ENCODE data around the gene PRDM1. TPM values are rescaled to one million over a fixed set of nuclear protein-coding genes. Genes with fewer than 3 reads are reported as not detected.
A peak's percentile ranks its signal among the peaks of the same experiment; 100 is the strongest.

The PRDM1 gene
- total RNA-seq, 2 donors from 2014 or later = 16.6 to 25.9 TPM

DNA sequence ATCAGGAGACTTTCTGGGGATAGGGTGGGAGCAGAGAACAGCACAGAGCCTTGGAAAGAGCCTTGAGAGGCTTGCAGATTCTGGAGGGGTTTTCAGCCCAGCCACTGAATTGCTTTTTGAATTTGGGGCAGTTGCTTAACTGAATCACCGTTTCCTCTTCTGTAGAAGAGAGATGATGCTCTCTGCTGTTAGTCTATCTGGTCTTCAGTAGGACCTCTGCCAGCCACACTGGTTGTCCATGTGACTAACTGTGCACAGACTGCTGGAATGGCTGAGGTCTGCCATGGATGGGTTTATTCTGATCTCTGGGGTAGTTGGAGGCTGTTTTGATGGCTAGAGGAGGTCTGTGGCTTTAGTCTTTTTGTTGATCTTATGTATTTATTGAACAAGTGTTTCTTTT, 21.4 kb upstream of the PRDM1 start:
- ATAC-seq (no peak), DNase-seq (no peak)
- intact Hi-C loops (cut with DNase I, micrococcal nuclease) = no loop called here

DNA sequence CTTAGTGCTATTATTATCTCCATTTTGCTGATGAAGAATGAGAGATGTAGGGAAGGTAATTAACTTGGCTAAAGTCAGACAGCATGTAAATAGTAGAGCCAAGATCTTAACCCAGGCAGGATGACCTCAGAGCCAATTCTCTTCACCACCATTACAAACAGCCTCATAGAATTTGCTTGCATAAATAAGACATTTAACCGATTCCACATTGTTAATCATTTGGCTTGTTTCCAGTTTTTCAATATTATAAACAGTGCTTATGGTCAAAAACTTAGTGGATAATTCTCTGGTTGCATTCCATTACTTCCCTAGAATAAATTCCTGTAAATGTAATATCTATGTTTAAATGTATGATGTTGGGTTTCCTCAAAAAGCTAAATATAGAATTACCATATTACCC, 19.1 kb upstream of the PRDM1 start:
- intact Hi-C loops (cut with DNase I, micrococcal nuclease) = no loop called here
- ATAC-seq (no peak), DNase-seq (no peak)

DNA sequence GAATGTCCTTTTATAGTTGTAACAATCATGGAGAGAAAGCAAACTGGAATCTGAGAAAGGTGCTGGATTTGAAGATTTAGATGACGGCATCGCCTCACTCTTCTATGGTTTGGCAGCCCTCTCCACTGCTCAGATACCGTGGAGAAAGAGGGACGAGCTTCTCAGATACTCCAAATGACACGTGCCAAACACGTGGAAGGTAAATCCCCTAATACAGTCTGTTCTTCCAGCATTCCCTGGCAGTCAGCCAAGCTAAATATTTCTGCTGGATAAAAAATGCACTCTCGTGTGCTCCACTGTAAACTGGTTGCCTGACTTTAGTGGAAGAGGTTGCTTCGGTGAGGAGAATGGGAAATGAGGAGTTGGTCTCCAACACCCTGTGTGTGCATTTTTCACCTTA, 16.7 kb upstream of the PRDM1 start:
- no peak for DNase-seq
- peak; percentile 48 for ATAC-seq
- intact Hi-C loops (cut with DNase I, micrococcal nuclease) = no loop called here

DNA sequence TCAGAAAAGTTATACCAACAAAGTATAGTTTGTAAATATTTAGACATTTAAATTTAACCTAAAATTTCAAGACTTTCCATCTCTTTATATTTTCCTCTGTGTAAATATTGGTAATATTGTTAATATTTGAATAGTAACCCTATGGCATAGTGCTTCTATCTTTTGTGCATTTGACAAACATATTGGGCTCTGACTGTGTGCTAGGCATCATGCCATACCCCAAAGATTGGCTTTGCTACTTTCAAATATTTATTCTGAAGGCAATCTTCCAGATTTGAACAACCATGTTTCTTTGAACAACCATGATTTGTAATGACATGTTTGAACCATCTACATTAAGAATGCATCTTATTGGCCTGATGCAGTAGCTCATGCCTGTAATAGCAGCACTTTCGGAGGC, 15.5 kb upstream of the PRDM1 start:
- intact Hi-C loops (cut with DNase I, micrococcal nuclease) = no loop called here
- ATAC-seq (no peak), DNase-seq (no peak)

GRCh38 chr6:106072501-106073090, 13.5 kb upstream of the PRDM1 start:
- ATAC-seq = no peak
- intact Hi-C loops (cut with DNase I, micrococcal nuclease) = no loop called here
- DNase-seq = no peak

- no peak for ATAC-seq
- intact Hi-C loops (cut with DNase I, micrococcal nuclease) = no loop called here
- DNase-seq = no peak
These were observed 12.0 kb upstream of the PRDM1 start for GRCh38 chr6:106074146-106074545.

DNA sequence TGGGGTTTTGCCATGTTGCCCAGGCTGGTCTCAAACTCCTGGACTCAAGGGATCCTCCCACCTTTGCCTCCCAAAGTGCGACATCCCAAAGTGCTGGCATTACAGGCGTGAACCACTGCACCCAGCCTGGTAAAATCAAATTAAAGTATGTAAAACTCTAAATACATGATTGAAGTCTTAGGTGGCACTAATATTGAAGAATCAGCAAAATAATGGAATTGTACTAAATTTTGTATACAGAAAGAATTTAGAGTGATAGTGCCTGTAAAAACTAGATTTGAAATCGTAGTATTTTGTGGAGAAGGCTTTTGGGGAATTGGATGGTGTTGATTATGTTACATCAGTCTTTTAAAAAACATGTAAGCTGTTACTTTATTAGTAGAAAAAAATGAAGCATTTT, 10.0 kb upstream of the PRDM1 start:
- DNase-seq (no peak), ATAC-seq (no peak)
- intact Hi-C loops (cut with DNase I, micrococcal nuclease) = no loop called here

GRCh38 chr6:106077170-106077569, 9.0 kb upstream of the PRDM1 start:
- ATAC-seq (no peak), DNase-seq (no peak)
- intact Hi-C loops (cut with DNase I, micrococcal nuclease) = no loop called here

DNA sequence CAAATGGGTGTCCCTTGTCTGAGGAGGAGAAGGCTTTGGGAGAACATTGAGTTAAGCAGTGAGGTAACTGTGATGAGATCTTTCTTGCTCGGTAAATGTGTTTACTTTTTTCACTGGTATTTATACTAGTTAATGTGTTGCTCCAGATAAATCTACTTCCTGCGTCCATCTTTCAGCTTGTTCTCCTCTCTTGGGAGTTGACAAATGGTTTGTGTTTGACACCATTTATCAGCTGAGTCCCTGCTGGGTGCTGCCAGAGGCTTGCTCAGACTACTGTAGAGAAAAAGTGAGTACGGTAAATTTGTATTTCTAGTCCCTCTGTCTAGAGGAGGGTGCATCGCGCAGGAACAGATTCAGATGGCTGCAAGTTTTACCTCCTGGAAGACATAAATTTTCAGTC, 8.3 kb upstream of the PRDM1 start:
- intact Hi-C loops (cut with DNase I, micrococcal nuclease) = no loop called here
- DNase-seq = no peak
- no peak for ATAC-seq

- intact Hi-C loops (cut with DNase I, micrococcal nuclease) = loop anchor here in 1 of 2 donors (10.0 kb wide), 1 partner anchor 85 kb away; no protein-coding TSS in a partner anchor
- DNase-seq (no peak), ATAC-seq (no peak)
These were observed 6.0 kb upstream of the PRDM1 start for GRCh38 chr6:106079961-106080762.

GRCh38 chr6:106080763-106081095, 5.4 kb upstream of the PRDM1 start:
- intact Hi-C loops (cut with DNase I, micrococcal nuclease) = loop anchor here in 1 of 2 donors (10.0 kb wide), 1 partner anchor 86 kb away; no protein-coding TSS in a partner anchor
- DNase-seq (no peak), ATAC-seq (no peak)

DNA sequence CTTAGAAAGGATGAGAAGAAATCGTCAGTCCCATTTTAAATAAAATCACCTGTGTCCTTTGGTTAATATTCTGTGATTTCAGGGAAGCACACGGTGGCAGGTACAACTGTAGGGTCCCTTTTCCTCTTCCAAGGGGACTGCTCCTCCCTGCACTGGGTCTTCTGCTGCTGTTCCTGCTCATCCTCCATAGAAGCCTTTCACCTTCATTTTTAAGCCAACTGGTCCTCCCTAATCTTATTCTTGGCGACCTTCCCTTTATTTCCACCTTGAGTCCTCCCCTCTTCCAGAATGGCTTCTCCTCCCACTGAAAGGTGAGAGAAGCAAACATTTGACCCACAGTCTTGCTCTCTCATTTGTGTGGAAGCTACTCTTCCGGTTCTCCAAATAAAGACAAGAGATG, 4.4 kb upstream of the PRDM1 start:
- ATAC-seq (no peak), DNase-seq (no peak)
- intact Hi-C loops (cut with DNase I, micrococcal nuclease) = loop anchor here in 1 of 2 donors (10.0 kb wide), 1 partner anchor 87 kb away; no protein-coding TSS in a partner anchor

DNA sequence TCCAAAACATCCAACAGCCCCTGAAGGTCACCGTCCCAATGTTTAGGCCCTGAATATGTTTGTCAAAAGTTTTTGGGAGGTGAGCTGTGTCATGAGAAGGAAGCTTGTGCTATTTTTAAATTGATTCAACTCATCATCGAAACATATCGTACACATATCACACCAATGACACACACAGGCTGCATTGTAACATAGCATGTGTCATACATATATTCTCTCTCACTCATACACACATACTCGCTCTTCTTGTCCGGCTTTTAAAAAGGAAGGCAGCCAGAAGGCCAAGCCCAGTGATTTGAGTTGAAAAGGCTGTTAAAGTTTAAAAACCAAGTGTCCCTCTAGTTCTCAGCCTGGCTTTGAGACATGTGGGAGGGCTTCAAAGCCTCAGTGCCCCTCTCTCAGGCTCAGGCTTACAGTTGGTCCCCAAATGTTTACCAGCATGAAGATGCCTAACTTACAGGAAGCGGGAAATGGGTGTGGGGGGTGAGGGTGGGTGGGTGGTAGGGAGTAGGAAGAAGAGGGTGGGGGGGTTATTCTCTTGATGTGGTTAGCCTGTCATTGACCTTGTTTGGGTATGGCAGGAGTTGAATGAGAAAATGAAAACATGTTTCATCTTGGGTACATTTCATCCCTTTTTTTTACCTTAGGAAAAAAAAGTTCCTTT, 3.3 kb upstream of the PRDM1 start:
- intact Hi-C loops (cut with DNase I, micrococcal nuclease) = loop anchor here in 1 of 2 donors (10.0 kb wide), 1 partner anchor 88 kb away; no protein-coding TSS in a partner anchor

GRCh38 chr6:106083618-106084017, 2.5 kb upstream of the PRDM1 start:
- DNase-seq (no peak), ATAC-seq (no peak)
- intact Hi-C loops (cut with DNase I, micrococcal nuclease) = loop anchor here in 1 of 2 donors (10.0 kb wide), 1 partner anchor 89 kb away; no protein-coding TSS in a partner anchor

More for the DNA sequence above, 3.3 kb upstream of the PRDM1 start:
- no peak for ATAC-seq
- DNase-seq = no peak

DNA sequence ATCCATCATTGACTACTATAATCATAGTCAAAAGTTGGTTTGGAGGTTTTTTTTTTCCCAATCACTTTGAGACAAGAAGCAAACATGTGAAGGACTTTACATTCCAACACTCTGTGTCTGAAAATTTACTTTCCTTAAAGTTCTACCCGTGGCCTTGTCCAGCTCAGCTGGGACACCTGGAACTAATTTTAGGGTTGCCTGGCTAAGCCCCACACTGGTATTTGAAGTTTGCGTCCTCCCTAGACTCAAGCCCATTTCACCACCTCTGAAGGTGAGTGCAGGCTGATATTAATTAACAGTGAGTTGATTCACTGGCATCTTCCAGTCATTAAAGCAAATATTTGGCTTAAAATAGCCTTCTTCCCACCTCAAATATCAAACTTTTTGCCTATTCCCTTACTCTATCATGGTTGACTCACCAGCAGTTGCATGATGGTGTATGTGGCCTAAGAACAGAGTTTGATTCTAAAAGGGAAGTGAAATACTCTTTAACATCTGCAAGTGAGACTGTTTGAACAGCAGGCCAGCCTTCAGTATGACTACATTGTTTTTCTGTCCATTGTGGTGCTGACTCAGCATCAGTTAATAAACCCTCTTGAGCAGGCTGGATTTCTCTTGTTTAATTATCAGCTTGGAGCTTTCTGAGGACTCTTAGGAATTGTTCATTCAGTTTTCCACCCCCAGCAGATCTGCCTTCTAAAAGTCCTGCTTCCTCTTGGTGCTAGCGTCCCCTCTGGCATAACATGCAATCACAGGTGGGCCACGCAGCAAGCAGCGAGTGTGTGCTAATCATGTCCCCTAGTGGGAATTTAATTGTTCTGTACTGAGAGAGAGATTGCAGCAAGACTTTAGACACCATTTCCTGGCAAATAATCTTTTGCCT, 1.8 kb upstream of the PRDM1 start:
- DNase-seq = peak in 1 of 2 donors; percentile 42
- no peak for ATAC-seq
- intact Hi-C loops (cut with DNase I, micrococcal nuclease) = loop anchor here in 1 of 2 donors (10.0 kb wide), 1 partner anchor 90 kb away; no protein-coding TSS in a partner anchor

DNA sequence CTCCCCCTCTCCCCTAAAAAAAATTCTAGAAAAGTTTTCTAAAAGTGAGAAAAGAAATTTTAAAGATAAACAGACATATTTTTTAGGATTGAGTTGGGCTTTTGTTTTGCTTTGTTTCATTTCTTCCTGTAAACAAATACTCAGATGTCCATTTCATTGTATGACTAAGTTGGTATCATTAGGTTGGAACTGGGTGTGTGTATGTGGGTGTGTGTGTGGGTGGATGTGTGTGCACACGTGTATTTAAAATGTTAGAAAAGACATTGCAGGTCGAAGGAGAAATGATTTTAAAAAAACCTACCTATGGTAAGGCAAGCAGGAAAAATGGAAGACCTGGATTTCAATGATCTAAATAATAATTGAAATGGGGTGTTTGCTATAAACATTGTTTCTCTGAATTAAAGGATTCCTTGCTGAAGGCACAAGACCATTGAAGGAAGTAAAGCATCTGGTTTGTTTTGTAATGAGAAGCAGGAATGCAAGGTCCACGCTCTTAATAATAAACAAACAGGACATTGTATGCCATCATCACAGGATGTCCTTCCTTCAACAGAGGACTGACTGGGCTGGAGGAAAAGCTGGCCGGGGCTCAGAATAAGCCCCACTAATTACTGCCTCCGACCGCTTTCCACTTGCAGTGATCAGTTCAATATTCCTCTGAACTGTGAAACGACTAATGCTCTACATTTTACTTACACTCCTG, 996 bp upstream of the PRDM1 start:
- intact Hi-C loops (cut with DNase I, micrococcal nuclease) = loop anchor here in 1 of 2 donors (10.0 kb wide), 1 partner anchor 90 kb away; no protein-coding TSS in a partner anchor
- ATAC-seq (peak; percentile 11), DNase-seq (no peak)

GRCh38 chr6:106085692-106085983, 498 bp upstream of the PRDM1 start:
- DNase-seq (no peak), ATAC-seq (no peak)
- intact Hi-C loops (cut with DNase I, micrococcal nuclease) = loop anchor here in 1 of 2 donors (10.0 kb wide), 1 partner anchor 91 kb away; no protein-coding TSS in a partner anchor

DNA sequence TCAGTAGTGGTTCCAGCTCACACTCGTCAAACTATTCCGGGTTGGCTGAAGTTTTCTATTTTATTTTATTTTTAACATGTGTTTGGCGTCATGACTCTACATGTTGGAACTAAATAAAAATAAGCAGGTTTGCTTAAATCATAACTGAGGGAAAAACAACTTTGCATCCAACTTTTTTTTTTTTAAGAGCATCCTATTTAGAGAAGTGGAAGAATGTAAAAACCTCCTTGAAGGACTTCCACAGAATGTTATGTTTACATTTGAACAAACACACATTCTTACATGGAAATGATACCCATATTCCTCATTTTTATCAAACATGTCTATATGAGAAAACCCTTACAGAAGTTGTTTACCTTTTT, 659 bp downstream of the PRDM1 start:
- intact Hi-C loops (cut with DNase I, micrococcal nuclease) = loop anchor here in 1 of 2 donors (10.0 kb wide), 1 partner anchor 92 kb away; no protein-coding TSS in a partner anchor
- DNase-seq = no peak

More for the DNA sequence above, 659 bp downstream of the PRDM1 start:
- ATAC-seq = no peak
